ENCODE measurements around the gene SNED1. TPM values are rescaled to one million over a fixed set of nuclear protein-coding genes. Genes with fewer than 3 reads are reported as not detected.

The SNED1 gene
- total and polyA plus RNA-seq, 9 of the 15 experiments (the other 6 are each of a cell fraction or from before 2014, with no cell fraction given): 0.03 to 0.07 (median 0.05) TPM; not detected in 5

GRCh38 chr2:240949791-240950705 lies 48.4 kb upstream of the SNED1 start:
- no TSS peak for BruUV-seq (replicated peaks)
- FAIRE-seq: no peak

More at GRCh38 chr2:240949791-240950705, 48.4 kb upstream of the SNED1 start:
- 0% methylated on average over 11 of the region's 14 CpGs for WGBS (ENCODE audit: insufficient coverage, low coverage, missing lambda C conversion rate)
- CTCF ChIA-PET (ENCODE audit: low intra/inter-chr PET ratio): no interaction called here
- Histone ChIP-seq H3K4me2 (ENCODE audit: insufficient read depth, low read length) (no peak overlapping the region), H3K9me3 (replicated peaks; ENCODE audit: control insufficient read depth, insufficient read depth, low read depth, low read length) (no peaks in the 10 kb centered on the region), H3K9ac (ENCODE audit: insufficient read depth in 1 of 2, low read depth in 2 of 2, low read length in 2 of 2) (no peak overlapping the region), H3K27ac (ENCODE audit: extremely low read depth, low read depth, low read length) (no peak overlapping the region), H4K20me1 (replicated peaks; ENCODE audit: control insufficient read depth, insufficient read depth, low read length) (no peaks in the 10 kb centered on the region), H3K9me1 (ENCODE audit: control insufficient read depth, insufficient read depth, low read length) (no peaks in the 10 kb centered on the region), H3K4me1 (replicated peaks in 1 of 2; ENCODE audit: control insufficient read depth in 2 of 2, insufficient read depth in 2 of 2, low read length in 2 of 2) (no peaks in the 10 kb centered on the region), H3K27me3 (ENCODE audit: control insufficient read depth in 2 of 2, insufficient read depth in 2 of 2, low read length in 2 of 2) (peaks cover 0 to 15% of the 10 kb centered on the region in 2 experiments; a peak in 2 of 5 replicates), H3K36me3 (ENCODE audit: control insufficient read depth, insufficient read depth, low read length) (no peaks in the 10 kb centered on the region), H3K4me3 (no peak overlapping the region), H2AFZ (ENCODE audit: low read depth, low read length) (no peak overlapping the region), H3K79me2 (ENCODE audit: control insufficient read depth, insufficient read depth, low read length) (no peaks in the 10 kb centered on the region)
- TF ChIP-seq KLF13 (tag; IDR thresholded peaks at IDR 0.05; ENCODE audit: borderline replicate concordance, low read depth) (no peak), CHD1 (IDR thresholded peaks at IDR 0.05; ENCODE audit: low read length) (no peak), SRSF9 (IDR thresholded peaks at IDR 0.05; ENCODE audit: borderline replicate concordance, low read depth, low read length) (no peak), ZNF551 (CRISPR knock-in tag; IDR thresholded peaks at IDR 0.05) (no peak), MAFF (IDR thresholded peaks at IDR 0.05; ENCODE audit: low read length) (no peak), TAF15 (IDR thresholded peaks at IDR 0.05; ENCODE audit: low read depth, low read length) (no peak), HSF4 (CRISPR knock-in tag; IDR thresholded peaks at IDR 0.05; ENCODE audit: borderline replicate concordance) (no peak), PTRF (tag; IDR thresholded peaks at IDR 0.05) (no peak), U2AF2 (optimal IDR thresholded peaks at IDR 0.05; ENCODE audit: low read depth, low read length) (no peak), CCNT2 (IDR thresholded peaks at IDR 0.05; ENCODE audit: borderline replicate concordance, extremely low read depth, insufficient read length, low read depth, low read length) (no peak), ZNF561 (CRISPR knock-in tag; conservative IDR thresholded peaks at IDR 0.05) (no peak), NR2F6 (CRISPR knock-in tag; IDR thresholded peaks at IDR 0.05) (no peak), IFI16 (CRISPR knock-in tag; IDR thresholded peaks at IDR 0.05) (no peak), RFX5 (IDR thresholded peaks at IDR 0.05; ENCODE audit: low read depth, low read length) (no peak)
- TF ChIP-seq, protein P1, sequence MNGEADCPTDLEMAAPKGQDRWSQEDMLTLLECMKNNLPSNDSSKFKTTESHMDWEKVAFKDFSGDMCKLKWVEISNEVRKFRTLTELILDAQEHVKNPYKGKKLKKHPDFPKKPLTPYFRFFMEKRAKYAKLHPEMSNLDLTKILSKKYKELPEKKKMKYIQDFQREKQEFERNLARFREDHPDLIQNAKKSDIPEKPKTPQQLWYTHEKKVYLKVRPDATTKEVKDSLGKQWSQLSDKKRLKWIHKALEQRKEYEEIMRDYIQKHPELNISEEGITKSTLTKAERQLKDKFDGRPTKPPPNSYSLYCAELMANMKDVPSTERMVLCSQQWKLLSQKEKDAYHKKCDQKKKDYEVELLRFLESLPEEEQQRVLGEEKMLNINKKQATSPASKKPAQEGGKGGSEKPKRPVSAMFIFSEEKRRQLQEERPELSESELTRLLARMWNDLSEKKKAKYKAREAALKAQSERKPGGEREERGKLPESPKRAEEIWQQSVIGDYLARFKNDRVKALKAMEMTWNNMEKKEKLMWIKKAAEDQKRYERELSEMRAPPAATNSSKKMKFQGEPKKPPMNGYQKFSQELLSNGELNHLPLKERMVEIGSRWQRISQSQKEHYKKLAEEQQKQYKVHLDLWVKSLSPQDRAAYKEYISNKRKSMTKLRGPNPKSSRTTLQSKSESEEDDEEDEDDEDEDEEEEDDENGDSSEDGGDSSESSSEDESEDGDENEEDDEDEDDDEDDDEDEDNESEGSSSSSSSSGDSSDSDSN (IDR thresholded peaks at IDR 0.05; ENCODE audit: borderline replicate concordance in 1 of 2, low read depth in 2 of 2, low read length in 2 of 2): no peak
- TF ChIP-seq, protein P2, sequence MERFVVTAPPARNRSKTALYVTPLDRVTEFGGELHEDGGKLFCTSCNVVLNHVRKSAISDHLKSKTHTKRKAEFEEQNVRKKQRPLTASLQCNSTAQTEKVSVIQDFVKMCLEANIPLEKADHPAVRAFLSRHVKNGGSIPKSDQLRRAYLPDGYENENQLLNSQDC (CRISPR knock-in tag; IDR thresholded peaks at IDR 0.05): no peak
- POLR2A ChIA-PET: interaction anchor here (1.1 kb wide), 1 partner anchor 17 kb away, joined by 3 read pairs; no protein-coding TSS in a partner anchor
- intact Hi-C loops (cut with micrococcal nuclease) (no loop called here), in situ Hi-C loops (cut with MboI) (no loop called here)
- ATAC-seq: no peak
- DNase-seq (ENCODE audit: extremely low read depth in 1 of 4, low spot score in 3 of 4): no peak
